Smooth muscle cell of the brain vasculature (primary cell): ENCODE data around the gene ZSCAN23.
A peak's percentile ranks its signal among the peaks of the same experiment; 100 is the strongest.
"Not testable (repeated sequence)": the region's sequence is repeated elsewhere in the genome, so short reads cannot be mapped to it uniquely, and the experiment has no call there.

ENCODE experiments used
- DNase-seq: peaks from one replicate; pipeline ENCODE4 v3.0.0-alpha.2; 2012; ENCODE audit warnings: low read depth, low spot score

The ZSCAN23 gene

DNA sequence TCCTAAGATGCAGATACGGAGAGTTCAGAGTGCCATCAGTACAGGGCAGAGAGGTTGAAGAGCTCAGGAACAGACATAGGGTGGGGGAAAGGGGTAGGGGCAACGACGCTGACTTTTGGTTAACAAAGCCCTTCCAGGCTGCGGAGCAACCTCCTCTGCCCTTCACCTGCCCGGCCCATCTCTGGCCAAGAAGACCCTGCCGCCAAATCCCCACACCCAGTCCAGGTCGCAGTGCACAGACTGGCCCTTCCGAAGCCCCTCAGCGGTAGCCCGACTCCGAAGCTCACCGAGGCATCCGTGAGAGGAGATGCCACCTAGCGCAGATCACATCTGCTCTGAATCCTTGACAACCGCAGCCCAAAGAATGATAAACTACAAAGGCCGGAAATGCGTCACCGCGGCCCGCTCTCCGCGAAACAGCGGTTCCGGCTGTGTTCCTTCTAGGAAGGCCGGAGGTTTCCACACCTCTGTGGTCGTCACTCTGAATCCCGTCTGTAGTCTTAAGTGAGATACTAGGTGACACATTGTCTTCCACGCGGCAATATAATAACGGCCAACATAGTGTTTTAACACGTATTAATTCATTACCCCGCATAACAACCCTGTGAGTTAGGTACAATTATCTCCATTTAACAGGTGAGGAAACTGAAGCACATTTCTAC is at the start of gene ZSCAN23:
Gene ZSCAN23, minus strand, starts transcription at position 380 of the 662 bp plus-strand sequence. CDS start 7,225 bp downstream, outside the sequence.
- peak; percentile 57 for DNase-seq

DNA sequence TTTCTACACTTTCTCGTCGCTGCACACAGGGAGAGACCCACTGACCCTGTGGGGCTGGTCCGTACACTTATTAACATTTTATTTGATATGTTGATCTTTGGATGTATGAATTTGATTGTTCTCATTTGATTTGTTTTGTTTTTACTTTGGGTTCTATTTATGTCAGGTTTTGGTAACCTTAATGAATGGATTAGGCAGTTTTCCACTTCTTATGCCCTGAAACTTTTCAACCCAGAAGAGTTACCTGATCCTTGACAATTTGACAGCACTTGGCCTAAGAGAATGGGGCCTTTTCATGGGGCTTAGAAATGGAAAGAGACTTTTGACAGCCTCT is 48.7 kb upstream of the ZSCAN23 start:
- no peak for DNase-seq

GRCh38 chr6:28490205-28490890 is 47.1 kb upstream of the ZSCAN23 start:
- DNase-seq, result no peak

DNA sequence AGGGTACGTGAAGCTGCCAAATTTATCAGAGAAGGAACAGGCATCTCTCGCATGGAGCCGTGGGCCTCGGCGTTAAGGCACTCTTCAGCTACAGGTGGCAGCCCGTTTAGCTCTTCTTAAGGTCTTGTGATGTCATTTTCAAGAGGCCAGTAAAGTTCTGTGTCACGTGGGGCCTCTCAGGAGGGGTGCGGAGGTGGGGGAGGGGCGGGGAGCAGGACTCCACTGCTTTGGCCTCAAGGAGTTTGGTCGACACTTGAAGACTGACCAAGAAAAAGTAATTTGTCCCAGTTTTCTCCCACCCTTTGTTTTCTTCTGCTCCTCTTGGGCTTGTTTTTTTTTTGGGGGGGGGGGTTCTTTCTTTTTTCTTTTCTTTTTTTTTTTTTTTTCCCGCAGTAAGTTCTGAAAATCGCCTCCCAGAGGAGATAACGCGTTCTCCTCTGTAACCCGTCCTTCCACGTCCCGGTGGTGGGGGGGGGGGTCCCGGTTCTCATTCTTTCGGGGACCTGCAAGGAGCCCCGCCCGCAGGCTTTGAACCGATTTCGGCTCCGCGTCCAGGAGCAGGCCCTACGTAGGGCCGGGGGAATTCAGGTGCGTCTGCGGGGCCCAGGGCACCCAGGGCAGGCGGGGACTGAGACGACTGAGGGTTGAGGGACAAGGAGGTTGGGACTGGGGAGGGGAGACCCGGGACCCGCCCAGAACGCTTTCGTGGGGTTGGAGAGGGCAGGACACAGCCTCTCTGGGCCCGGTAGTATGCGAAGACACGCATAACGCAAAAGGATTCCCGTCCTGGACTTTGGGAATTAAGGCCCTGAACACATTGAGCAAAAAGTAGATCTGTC is 46.3 kb upstream of the ZSCAN23 start:
- peak; percentile 32 for DNase-seq

DNA sequence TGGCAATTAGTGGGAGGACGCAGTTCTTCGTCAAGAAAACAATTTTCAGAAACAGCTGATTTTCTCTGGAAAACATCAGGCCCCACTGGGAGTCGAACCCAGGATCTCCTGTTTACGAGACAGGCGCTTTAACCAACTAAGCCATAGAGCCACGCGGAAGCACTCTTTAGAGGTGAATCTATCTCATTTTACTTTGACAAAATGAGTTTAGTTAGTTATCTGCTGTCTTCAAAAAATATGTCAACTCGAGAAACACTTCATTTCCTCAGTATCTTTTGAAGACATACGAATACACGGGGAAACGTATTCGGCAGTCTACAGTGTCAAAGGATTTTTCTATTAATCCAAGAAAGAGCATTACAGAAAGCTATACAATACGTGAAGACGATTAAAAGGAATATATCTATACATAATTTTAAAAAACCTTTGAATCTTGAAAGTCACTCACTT is 45.6 kb upstream of the ZSCAN23 start:
- no peak for DNase-seq

DNA sequence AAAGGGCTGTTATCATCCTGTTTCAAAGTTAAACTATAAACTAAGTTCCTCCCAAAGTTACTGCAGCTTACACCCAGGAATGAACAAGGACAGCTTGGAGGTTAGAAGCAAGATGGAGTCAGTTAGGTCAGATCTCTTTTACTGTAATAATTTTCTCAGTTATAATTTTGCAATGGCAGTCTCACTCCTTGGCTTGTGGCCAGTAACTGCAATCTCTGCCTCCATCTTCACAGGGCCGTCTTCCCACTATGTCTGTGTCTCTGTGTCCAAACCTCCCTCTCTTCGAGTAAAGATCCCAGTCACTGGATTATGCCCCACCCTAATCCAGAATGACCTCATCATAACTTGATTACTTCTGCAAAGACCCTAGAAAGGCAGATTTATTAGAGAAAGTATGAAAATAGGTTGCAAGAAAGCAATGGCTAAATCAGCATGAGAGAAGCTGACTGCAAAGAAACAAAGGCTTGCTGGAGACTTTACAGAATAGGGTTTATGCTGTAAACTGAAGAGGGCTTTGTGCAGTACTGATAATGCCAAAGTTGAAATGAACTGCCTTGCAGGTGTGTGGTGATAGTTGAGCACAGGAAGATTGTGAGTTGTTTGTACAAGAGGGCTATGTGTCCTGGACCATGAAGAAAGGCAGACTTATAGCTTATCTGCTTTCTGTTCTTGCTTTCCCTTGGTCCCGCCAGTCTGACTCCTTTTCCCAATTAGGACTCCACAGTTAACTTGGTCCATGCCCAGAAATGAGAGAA is 43.9 kb upstream of the ZSCAN23 start:
- no peak for DNase-seq

DNA sequence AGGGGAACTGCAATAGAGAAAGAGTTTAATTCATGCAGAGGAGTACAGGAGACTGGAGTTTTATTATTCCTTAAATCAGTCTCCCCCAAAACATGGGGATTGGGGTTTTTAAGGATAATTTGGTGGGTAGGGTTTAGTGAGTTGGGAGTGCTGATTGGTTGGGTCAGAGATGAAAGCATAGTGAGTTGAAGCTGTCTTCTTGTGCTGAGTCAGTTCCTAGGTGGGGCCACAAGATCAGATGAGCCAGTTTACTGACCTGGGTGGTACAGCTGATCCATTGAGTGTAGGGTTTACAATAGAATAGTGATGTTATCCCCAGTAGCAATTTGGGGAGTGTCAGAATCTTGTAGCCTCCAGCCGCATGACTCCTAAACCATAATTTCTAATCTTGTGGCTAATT is 43.2 kb upstream of the ZSCAN23 start:
- DNase-seq, result no peak

DNA sequence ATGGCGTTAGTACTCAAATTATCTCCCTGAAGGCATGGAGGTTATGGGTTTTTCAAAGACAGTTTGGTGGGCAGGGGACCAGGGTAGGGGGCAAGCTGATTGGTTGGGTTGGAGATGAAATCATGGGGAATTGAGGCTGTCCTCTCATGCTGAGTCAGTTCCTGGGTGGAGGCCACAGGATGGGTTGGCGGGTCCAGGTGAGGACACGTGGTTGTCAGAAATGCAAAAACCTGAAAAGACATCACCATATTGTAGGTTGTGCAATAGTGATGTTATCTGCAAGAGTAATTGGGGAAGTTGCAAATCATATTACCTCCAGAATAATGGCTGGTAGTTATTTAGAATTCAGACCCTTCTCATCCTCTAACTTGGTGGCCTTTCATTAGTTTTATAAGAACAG is 42.2 kb upstream of the ZSCAN23 start:
- DNase-seq, result no peak

DNA sequence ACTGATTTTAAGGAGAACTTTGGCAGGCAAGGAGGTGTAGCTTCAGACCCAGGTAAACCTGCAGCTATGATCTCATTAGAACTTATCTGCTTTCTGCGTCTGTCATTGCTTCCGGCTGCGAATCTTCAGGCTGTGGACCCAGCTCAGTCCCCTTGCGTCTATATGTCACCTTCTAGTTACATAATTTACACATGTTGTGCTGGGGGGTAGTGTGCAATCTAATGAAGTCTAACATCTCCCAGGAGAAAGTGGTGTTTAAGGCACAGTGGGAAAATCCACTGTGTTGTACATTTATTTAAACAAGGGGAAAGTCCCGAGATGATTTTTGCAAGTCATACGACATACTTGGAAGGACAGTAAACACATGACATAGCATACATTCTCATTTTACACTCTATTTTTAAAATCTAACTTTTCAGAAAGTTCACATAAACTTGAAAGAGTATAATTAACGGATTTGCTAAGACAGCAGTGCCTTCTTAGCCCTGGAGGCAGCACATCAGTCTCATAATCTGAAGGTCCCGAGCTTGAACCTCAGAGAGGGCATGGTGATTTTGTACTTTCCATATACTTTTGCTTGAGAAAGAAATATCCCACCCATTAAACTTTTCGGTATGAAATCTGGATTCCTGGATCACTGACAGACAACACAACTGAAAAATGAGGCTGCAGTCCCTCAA is 37.1 kb upstream of the ZSCAN23 start:
- DNase-seq, result no peak

- DNase-seq, result no peak
Measured at GRCh38 chr6:28478518-28478917, 35.2 kb upstream of the ZSCAN23 start.

DNA sequence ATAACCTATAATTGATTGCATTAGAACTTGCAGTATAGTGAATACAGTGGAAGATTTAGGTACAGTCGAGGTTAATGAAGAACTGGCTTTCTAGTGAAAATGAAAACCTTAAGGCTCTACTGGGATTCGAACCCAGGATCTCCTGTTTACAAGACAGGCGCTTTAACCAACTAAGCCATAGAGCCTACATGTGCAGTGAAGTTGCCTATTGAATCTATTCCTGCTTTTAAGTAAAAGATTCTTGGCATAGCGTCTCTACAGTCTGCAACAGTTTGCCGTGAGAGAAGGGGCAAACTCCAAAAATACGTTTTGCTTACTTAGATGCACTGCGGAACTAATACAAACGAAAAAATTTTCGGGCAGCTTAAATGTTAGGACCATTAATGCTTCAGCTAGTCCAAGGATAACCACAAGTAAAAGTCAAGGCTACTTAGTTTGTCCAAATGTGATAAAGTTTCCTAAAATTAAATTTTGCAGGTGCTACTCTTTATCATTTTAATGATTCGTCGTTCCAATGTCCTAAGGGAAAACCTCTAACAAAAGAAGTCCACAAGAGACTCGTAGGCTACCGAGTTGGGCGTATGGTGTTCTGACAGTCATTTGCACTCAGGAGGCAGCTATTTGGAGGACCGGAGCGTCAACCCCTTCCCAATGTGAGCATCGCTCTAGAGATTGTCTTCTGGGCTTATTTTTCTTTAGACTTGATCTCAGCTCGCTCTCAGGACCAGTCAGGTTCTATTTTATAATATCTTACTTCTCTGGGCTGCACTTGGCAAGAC is 31.3 kb upstream of the ZSCAN23 start:
- peak; percentile 45 for DNase-seq

- DNase-seq, result not testable (repeated sequence)
Measured at GRCh38 chr6:28469153-28469745, 26.0 kb upstream of the ZSCAN23 start.

GRCh38 chr6:28468056-28468455 is 24.8 kb upstream of the ZSCAN23 start:
- no peak for DNase-seq

DNA sequence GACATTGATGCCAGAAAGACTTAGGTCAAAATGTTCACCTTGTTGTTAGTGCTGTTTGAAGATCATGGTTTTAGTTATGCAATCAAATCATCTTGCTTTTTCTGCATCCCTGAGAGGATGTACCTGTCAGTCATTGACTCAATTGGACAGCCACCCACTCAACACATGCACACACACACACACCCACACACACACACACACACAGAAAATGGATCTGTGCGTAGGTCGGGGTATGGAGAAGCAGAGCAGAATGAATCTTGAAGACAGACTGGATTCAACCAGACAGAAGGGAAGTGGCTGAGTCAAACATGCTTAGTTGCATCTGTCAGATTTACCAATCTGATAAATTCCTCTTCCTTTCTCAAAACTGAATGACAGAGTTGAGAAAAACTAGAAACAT is 19.1 kb upstream of the ZSCAN23 start:
- no peak for DNase-seq

GRCh38 chr6:28458568-28458967 is 15.3 kb upstream of the ZSCAN23 start:
- no peak for DNase-seq

GRCh38 chr6:28449056-28449455 is 5.8 kb upstream of the ZSCAN23 start:
- DNase-seq, result no peak

GRCh38 chr6:28447512-28447906 is 4.2 kb upstream of the ZSCAN23 start:
- not testable (repeated sequence) for DNase-seq

- no peak for DNase-seq
Measured at GRCh38 chr6:28446818-28447511, 3.7 kb upstream of the ZSCAN23 start.

DNA sequence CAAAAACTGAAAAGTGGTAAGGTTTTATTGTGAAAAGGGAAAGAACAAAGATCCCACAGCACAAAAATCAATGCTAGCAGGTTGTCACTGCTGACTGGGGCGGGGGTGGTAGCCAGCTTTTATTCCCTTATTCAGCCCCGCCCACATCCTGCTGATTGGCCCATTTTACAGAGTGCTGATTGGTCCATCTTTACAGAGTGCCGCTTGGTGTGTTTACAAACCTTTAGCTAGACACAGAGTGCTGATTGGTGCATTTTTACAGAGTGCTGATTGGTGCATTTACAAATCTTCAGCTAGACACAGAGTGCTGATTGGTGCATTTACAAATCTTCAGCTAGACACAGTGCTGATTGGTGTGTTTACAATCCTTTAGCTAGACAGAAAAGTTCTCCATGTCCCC is 1.5 kb upstream of the ZSCAN23 start:
- DNase-seq, result not testable (repeated sequence)
